Measurements from ENCODE around the gene KLK12.

- TF ChIP-seq CTCF (IDR thresholded peaks at IDR 0.05; ENCODE audit: extremely low read depth in 1 of 2, insufficient read depth in 1 of 2, low read depth in 1 of 2, low read length in 2 of 2): no peak
- TF ChIP-seq EZH2 (IDR thresholded peaks at IDR 0.05; ENCODE audit: borderline replicate concordance, low read depth, low read length, severe bottlenecking): no peak
- TF ChIP-seq POLR2A (IDR thresholded peaks at IDR 0.05; ENCODE audit: low read depth, low read length): no peak
Measured at GRCh38 chr19:51009061-51009891, 25.5 kb downstream of the KLK12 start.

Measured in endothelial cell of umbilical vein (primary cell).